D341Med (cell line): ENCODE measurements around the gene CENPO.

Source experiments
- DNase-seq: peaks from one replicate; pipeline ENCODE4 v3.0.0; 2012; ENCODE audit warnings: low spot score

The CENPO gene, protein sequence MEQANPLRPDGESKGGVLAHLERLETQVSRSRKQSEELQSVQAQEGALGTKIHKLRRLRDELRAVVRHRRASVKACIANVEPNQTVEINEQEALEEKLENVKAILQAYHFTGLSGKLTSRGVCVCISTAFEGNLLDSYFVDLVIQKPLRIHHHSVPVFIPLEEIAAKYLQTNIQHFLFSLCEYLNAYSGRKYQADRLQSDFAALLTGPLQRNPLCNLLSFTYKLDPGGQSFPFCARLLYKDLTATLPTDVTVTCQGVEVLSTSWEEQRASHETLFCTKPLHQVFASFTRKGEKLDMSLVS

DNA sequence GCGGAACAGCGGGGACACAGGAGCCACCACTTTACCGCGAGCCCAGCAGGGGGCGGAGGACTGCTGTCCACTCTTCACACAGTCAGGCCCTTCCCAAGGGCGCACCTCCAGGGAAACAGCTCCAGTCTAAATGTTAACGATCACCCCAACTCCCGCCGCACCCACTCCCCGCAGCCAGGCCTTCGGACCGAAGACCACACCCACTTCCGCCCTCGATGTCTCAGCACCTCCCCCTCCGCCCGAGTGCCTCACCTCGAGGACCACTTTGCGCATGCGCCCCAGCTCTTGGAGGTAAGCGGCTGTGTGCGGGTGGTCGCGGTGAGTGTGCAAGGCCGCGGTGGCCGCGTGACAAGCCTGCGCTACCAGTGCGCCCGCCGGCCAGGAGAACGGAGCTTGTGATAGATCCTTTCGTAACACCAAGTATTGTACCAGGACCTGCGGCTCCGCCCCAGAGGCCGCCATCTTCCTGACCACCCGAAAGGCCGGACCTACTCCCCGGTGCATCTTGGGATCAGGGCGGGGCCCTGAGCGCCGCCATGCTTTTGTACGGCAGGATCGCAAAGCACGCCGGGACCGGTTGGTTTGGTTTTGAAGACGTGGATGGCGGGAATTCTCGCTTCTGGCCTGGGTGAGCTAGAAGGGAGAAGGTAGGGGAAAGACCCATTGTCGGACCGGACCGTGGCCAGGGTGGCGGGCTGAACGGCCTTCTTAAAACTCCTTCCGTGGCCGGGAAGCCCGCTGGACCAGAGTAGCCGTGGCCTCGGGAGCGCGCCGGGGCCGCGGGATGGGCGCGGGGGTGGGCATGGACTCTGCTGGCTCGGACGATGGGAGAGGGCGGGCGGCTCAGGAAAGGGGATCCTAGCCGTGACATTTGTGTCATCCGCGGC, at the start of gene CENPO, which contains the start of gene PTRHD1:
Gene CENPO, plus strand, starts transcription at position 552 of the 887 bp plus-strand sequence. CDS start 495 bp downstream, outside the sequence.
Gene PTRHD1, minus strand, starts transcription at position 518 of the 887 bp plus-strand sequence. Its CDS starts 14 bp downstream, at position 504.
- peak; percentile 93 for DNase-seq

DNA sequence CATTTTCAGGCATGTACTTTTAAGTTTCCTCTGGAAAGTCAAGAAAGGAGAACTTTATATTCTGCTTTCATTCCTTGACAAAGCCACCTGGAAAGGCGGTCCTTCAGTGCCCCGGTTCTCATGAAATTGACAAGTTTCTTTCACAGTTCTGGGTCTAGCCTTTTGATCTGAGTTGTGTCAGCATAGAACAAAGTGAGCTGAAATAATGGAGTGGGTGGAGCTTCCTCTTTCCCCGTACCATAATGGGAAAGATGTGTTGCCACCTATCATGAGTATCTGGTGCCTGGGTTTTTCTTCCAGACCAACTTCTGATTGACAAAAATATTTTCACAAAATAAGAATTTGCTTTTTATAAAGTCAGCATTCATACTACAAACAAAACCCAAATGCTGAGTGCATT, 49.3 kb upstream of the CENPO start:
- no peak for DNase-seq

DNA sequence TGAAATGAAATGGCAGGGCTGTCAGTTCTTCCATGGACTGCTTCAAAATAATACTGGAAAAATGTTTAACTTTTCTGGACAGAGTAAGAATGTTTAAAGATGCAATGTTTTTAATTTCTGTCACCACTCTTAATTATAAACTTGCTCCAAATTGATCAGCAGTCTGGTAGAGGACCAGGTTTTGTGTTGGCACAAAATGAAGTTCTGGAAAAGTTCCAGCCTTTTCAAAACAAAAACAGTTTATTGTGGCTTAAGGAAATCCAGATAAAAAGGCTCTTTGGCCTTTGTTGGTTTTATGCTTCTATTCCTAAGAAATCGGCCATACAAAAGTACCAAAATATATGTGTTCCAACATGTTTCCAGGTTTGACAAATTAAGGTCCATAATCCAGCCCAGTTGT, 48.9 kb upstream of the CENPO start:
- no peak for DNase-seq

DNA sequence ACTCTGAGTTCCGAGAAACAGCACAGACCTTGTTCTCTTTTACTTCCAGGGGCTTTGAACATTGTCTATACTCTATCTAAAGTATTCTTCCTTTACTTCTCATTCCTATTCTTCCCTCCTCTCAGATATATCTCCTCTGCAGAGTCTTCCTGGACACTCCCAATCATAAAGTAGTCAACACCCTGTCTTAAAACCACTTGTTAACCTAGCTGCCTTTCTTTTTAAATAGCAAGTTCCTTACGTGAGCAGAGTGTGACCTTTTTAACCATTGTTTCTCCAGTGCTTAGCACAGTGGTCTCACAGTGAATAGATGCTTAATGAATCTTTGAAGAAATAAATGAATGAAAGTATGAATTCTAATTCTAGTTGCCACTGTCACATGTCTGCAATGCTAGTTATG, 47.4 kb upstream of the CENPO start:
- DNase-seq, result no peak

DNA sequence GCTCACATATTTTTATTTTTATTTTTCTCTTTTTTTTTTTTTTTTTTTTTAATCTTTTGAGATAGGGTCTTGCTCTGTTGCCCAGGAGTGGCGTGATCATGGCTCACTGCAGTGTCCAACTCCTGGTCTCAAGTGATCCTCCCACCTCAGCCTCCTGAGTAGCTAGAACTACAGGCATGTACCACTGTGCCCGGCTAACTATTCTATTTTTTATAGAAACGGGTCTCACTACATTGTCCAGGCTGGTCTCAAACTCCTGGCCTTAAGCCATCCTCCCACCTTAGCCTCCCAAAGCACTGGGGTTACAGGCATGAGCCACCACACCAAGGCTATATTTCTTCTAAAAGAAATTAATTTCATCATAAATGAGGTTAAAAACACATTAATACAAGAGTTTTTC, 45.9 kb upstream of the CENPO start:
- no peak for DNase-seq

DNA sequence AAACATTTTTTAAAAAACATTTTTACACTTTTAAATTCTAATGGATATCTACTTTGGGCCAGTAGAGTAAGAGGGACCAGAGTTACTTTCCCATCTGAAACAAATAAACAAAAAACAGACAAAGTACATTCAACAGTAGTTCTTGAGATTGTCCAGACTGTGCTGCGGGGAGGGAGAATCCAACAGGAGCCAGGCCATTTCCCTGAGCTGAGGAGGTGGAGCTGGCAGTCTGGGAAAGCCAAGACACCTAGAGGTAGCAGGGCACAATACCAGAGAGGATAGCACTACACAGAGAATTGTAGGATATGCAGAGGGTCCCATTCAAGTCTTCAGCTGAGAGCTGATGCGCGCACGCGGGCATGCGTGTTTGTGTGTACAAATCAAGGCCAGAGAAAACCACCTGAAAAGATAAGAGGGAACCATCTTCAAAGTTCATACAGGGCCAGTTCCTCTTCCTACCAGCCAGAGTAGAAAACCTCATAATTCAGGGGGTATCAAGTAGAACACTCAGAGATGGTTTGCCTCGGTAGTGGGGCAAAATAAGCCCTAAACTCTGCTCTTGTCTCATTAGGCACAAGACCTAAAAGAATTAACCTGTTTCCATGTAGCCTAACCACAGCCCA, 44.0 kb upstream of the CENPO start:
- no peak for DNase-seq

DNA sequence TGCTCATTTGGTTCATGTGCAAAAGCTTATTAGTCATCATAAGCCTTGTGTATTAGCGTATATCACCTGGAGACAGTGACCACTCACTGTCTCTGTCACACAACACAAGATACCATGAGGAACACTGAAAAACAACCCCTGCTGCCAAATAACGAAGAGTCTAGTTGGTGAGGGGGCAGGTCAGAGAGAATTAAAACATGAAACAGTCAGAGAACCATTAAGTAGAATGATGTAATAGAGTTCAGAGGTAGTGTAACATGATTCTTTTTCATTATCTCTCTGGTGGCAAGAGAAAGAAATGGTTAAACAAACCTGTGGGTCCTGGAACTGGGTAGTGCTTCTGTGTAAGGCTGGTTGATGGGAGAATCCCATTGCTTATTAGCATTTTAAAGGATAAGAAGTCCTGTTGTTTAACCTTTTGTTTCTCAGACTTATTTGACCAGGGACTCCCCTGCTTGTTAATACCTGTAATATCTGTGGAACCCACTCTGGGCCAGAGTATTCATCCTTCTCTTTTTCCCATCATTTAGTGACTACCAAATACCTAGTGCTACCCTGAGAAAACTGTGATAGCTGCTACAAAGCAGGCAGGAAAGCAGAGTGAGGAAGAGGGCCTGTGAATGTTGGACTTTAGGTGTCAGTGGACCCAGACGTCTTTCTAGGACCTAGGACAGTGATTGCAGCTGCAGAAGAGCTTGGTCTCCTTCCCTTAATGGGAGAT, 38.1 kb upstream of the CENPO start:
- DNase-seq, result no peak

DNA sequence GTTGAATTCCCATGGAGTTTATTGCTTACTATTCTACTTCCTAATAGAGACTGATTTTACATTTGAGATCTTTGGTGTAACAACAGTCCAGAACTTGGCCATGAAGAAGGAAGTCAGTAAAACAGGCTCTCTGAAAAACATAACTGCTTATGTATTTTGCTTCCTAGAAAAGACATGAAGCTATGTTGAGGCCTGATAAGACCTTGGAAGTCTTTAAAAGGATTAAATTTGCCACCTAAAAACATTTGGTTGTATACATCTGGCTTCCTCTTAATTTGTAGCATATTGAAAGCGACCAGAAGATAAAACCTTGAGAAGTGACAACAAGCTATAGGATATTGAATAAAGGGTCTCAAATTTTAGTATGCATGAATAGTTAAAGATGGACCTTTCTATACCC, 36.4 kb upstream of the CENPO start:
- DNase-seq, result no peak

DNA sequence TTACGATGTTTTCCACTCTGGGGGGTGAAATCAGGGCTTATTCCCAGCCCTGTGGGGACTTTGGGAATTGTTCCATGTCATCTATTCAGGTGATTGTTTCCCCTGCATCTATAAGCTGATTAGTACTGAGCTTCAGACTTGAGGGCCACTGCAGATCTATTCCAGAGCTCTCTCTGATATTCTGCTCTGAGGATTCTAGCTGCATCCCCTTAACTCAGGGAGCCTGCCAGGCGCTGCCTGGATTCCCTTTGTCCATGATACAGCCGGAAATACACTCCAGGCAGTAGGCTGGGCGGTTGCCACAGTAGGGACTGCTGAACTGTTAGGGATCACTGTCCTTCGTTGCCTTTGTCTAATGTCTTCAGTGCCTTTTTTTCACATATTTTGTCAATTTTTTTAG, 31.4 kb upstream of the CENPO start:
- peak; percentile 59 for DNase-seq

DNA sequence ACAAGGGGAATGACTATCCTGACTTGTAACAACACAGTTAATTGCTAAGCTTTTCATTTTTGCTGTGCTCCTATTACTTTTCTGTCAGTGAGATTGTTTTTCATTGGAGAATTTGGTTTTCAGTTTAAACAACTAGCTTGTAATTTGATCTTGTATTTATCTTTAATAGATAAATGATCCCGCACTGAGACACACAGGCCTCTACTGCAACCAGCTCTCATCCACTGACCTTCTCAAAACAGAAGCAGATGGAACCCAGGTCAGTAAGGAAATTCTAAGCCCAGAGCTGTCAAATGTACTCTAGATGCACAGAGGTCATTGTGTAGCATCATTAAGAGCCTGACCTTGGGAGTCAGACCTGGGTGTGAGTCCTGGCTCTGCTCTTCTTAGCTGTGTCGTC, 30.7 kb upstream of the CENPO start:
- DNase-seq, result no peak

DNA sequence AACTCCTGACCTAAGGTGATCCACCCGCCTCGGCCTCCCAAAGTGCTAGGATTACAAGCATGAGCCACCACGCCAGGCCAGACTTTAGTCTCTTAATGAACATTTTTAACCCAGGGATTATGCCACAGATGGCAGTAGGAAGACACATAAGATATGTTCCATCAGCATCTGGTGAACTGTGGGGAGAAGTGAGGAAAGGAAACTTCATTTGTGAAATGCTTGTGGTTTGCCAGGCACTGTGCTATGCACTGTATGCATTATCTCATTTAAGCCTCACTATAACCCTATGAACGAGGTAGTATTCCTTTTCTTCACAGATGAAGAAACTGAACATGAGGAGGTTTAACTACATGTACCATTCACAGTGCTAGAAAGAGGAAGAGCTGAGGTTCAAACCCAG, 29.4 kb upstream of the CENPO start:
- DNase-seq, result no peak

DNA sequence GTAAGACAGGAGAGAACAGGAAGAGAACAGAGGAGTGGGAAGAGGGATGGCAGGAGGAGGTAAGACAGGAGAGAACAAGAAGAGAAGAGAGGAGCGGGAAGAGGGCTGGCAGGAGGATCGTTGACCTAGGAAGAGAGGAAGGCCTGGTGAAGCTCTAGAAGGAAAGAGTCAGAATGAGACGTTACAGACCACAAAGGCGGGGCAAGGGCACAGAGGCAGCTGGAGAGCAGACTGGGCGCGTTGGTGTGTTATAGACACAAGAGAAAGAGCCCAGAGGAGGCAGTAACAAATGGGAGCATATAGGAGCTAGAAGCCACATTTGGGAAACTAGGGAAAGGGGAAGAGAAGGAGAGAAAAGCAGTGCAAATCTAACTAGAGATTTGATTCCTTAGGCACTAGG, 26.6 kb upstream of the CENPO start:
- DNase-seq, result no peak

DNA sequence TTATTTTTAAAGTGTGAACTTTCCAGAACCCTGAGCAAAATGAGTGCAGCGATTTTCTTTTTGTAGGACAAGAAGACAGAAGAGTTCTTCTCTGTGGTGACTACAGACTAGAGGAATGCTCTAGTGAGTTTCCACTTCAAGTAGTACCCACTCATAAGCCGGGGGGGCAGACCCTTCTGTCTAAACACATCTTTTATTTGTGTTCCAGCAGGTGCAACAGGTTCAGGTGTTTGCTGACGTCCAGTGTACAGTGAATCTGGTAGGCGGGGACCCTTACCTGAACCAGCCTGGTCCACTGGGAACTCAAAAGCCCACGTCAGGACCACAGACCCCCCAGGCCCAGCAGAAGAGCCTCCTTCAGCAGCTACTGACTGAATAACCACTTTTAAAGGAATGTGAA, 25.2 kb upstream of the CENPO start:
- no peak for DNase-seq

DNA sequence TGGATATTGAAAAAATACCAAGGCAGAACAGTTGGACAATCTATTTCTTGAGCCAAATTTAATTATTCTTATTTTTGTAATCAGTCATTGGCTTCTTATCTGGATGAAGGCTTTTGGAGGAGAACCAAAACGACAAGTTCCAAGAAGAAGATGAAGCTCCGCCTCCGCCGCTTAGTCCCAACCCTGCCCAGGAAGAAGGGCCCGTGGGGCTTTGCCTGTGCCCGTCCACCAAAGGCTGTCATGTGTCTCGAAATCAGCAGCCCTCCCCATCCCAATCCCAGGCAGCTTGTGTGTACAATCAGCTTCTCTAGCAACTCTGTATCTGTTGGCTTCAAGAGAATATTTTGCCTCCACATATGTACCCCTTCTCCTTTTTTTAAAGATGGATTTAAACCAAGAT, 24.6 kb upstream of the CENPO start:
- DNase-seq, result no peak

DNA sequence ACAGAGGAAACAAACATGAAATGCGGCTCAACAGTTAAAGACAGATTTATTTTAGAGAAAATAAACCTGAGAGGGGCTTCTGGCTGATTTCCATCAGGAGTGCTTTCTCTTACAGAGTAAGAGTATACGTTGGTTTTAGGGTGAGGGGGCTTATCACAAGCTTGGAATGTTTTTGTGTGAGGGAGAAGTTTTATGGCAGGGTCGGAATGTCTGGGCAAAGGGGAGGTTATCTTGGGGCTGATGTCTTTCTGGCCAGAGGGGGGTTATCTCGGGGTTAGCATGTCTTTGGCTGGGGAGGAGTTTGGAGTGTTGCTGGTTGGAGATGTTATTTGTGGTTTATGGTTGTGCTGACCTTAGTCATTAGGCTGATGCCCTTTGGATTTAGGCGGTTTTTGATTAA, 22.2 kb upstream of the CENPO start:
- DNase-seq, result no peak

DNA sequence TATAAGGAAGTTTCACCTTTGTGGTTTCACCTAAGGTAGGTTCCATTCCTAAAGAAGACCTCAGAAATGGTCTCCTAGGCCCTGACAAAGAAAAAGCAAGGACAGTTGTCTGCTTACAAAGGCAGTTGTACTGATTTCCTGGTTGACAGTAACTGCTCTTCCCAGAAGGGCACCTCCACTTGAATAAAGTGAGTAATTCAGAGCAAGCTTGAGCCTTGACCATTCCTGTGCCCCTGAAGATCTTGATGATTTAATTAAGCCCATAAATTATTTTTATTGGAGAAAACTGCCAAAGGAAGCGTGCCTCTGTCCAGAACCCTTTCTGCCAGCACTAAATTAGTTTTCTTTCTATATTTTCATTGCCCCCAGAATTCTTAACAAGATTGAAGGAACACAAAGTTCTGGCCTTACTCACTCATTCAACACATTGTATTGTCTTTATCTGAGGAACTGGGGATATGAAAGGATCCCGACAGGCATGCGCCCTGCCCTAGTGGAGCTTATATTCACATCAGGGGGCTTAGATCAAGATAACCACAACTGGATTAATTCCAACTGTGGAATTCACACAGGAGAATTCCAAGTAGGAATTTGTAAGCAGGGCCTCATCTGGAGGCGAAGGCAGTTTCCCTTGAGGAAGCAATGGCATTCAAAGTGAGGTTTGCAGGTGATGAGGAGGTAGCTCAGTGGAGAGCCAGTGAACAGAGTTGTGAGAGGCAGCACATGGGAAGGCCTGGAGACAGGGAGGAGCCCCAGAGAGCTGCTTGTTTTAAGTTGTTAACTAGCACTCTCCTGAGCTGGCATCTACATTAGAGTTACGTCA, 21.2 kb upstream of the CENPO start:
- no peak for DNase-seq

DNA sequence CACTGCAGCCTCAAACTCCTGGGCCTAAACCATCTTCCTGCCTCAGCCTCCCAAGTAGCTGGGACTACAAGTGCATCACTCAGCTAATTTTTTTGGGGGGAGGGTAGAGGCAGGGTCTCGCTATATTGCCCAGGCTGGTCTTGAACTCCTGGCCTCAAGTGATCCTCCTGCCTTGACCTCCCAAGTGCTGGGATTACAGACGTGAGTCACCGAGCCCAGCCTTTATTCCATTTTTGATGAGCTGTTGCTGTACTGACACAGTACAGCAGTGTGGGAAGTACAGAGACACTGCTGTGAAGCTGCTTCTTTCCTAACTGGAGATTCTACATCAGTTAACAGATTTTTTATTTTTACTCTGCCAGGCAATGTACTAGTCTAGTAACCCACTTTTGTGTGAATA, 18.9 kb upstream of the CENPO start:
- no peak for DNase-seq

DNA sequence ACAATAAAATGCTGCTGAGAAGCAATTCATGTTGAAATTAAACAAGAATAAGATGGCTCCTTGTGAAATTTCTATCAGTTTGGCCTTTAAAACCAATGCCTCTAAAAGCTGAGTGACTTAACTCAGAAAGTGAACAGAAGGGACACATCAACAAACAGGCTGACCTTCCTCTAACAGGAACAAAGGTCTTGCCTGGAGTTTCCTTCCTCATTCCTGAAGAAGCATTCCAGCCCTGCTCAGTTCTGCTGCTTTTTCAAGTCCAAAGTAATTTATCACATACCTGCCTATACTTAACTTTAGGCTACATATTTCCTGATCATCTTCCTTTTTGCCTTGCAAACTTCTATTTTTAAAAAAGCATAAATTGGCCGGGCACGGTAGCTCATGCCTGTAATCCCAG, 14.1 kb upstream of the CENPO start:
- DNase-seq, result no peak

DNA sequence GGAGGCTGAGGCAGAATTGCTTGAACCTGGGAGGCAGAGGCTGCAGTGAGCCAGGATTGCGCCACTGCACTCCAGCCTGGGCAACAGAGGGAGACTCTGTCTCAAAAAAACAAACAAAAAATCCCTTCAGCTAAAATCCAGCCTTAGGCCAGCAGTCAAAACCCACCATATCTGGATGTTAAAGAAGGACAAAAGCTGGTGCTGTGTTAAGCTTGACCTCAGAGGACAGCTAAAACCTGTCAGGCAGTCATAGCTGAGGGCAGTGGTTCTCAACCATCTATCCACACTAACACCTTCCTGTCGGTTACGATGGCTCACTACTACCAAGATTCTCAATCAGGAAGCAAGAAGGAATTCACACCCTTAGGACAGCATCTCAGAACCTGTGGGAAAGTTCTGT, 9.6 kb upstream of the CENPO start:
- DNase-seq, result no peak

DNA sequence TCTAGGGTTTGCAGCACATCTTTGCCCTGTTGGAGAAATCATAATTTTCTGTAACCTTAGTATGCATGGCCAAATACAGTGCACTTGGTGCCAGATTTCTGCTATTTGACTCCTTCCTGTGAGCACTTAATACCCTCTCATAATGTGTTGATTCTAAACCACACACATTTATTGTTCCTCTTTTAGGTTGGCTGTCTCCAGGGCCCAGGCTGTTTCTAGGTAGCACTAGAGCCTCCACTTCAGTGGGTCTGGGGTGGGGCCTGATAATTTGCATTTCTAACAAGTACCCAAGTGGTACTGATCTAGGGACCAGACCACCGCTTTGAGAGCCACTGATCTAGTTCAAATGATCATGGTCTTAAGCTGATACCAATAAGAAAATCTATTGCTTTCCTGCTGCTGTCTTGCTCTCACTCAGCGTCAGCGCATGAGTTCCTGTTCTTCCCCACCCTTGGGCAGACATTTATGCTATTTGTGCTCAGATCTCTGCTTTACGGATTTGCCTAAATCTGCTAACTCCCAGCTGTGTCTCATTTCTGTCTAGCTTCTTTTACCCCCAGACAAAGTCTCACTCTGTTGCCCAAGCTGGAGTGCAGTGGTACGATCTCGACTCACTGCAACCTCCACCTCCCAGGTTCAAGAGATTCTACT, 7.4 kb upstream of the CENPO start:
- no peak for DNase-seq

DNA sequence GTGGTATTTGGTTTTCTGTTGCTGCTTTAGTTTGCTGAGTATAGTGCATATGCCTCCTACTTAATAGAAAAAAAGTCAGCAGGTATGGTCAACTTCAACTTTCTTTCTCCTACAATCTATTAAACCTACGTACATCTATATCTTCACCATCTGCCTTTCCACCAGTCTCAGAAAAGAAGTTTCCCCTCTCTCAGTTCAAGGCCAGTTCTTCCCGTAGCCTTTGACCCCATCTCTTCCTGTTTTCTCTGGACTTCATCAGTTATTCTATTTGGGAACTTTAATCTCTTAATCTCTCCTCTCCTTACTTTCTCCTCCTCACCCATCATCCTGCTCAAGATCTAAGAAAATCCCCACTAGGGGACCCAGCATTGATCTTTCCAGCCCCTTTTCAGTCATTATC, 5.7 kb upstream of the CENPO start:
- no peak for DNase-seq
